Measurements from ENCODE around the gene URB1. TPM values are rescaled to one million over a fixed set of nuclear protein-coding genes. Genes with fewer than 3 reads are reported as not detected.

URB1 gene
- total and polyA plus RNA-seq, 2 donors (not counting 3 experiments of a cell fraction or from before 2014, with no cell fraction given) = 8.0 to 27.3 TPM

- no TSS peak for BruUV-seq (replicated peaks)
- H2AFZ ChIP-seq (ENCODE audit: low read depth, low read length) = no peak overlapping the region
- no peak overlapping the region for H3K27ac ChIP-seq (ENCODE audit: insufficient read depth, low read depth, low read length)
- peaks cover 8 to 27% of the 10 kb centered on the region in 2 experiments for H3K36me3 ChIP-seq (ENCODE audit: control insufficient read depth in 2 of 2, extremely low read depth in 1 of 2, insufficient read depth in 2 of 2, low read length in 2 of 2)
- no peak overlapping the region for H3K4me3 ChIP-seq (replicated peaks in 1 of 3; ENCODE audit: insufficient read depth in 1 of 3, low read depth in 1 of 3, low read length in 3 of 3)
- ChIA-PET POLR2A (no interaction called here), CTCF (interaction anchor here (2.3 kb wide), 1 partner anchor 263 kb away, joined by 11 read pairs; no protein-coding TSS in a partner anchor)
- H3K4me2 ChIP-seq (ENCODE audit: insufficient read depth, low read length) = no peak overlapping the region
- H3K9me1 ChIP-seq (replicated peaks; ENCODE audit: control insufficient read depth, extremely low read depth, insufficient read depth, low read length) = no peaks in the 10 kb centered on the region
- peaks cover 6% of the 10 kb centered on the region for H3K4me1 ChIP-seq (ENCODE audit: control insufficient read depth, extremely low read depth, insufficient read depth, low read length)
- FAIRE-seq (no peak), DNase-seq (ENCODE audit: low read depth, low spot score) (no peak)
- no peak overlapping the region for H3K9ac ChIP-seq (replicated peaks; ENCODE audit: extremely low read depth, insufficient read depth, low read length)
- TF ChIP-seq POLR2AphosphoS5 (IDR thresholded peaks at IDR 0.05; ENCODE audit: insufficient read depth, low read depth, low read length) (no peak), JUN (IDR thresholded peaks at IDR 0.05; ENCODE audit: borderline replicate concordance, insufficient read depth, insufficient read length, low read depth) (no peak), POLR2A (IDR thresholded peaks at IDR 0.05; ENCODE audit: low read depth, low read length) (no peak), FOS (IDR thresholded peaks at IDR 0.05; ENCODE audit: borderline replicate concordance, insufficient read depth, low read length) (no peak), EZH2 (IDR thresholded peaks at IDR 0.05; ENCODE audit: borderline replicate concordance, low read depth, low read length, severe bottlenecking) (no peak), MAX (IDR thresholded peaks at IDR 0.05; ENCODE audit: insufficient read depth, insufficient read length) (no peak), MYC (IDR thresholded peaks at IDR 0.05; ENCODE audit: low read depth, low read length) (no peak)
- intact Hi-C loops (cut with micrococcal nuclease) (no loop called here), dilution Hi-C loops (cut with MboI; ENCODE audit: extremely low pct_ligation_motif_present, low sequenced_read_pairs) (no loop called here)
- no peaks in the 10 kb centered on the region for H3K9me3 ChIP-seq (replicated peaks; ENCODE audit: control insufficient read depth, insufficient read depth, low read length)
- no peaks in the 10 kb centered on the region for H3K27me3 ChIP-seq (ENCODE audit: control insufficient read depth in 2 of 2, insufficient read depth in 2 of 2, low read length in 2 of 2)
- no peaks in the 10 kb centered on the region for H4K20me1 ChIP-seq (replicated peaks; ENCODE audit: control insufficient read depth, extremely low read depth, insufficient read depth, low read length)
- no peaks in the 10 kb centered on the region for H3K79me2 ChIP-seq (ENCODE audit: control insufficient read depth, insufficient read depth, low read length)
Observed at GRCh38 chr21:32338209-32338921, 54.4 kb downstream of the URB1 start.

GRCh38 chr21:32337206-32337605, 55.6 kb downstream of the URB1 start:
- Histone ChIP-seq H3K27me3 (ENCODE audit: control insufficient read depth in 2 of 2, insufficient read depth in 2 of 2, low read length in 2 of 2) (no peaks in the 10 kb centered on the region), H3K36me3 (ENCODE audit: control insufficient read depth in 2 of 2, extremely low read depth in 1 of 2, insufficient read depth in 2 of 2, low read length in 2 of 2) (peaks cover 11 to 31% of the 10 kb centered on the region in 2 experiments), H2AFZ (ENCODE audit: low read depth, low read length) (no peak overlapping the region), H3K27ac (ENCODE audit: insufficient read depth, low read depth, low read length) (no peak overlapping the region), H3K4me1 (ENCODE audit: control insufficient read depth, extremely low read depth, insufficient read depth, low read length) (peaks cover 6% of the 10 kb centered on the region), H4K20me1 (replicated peaks; ENCODE audit: control insufficient read depth, extremely low read depth, insufficient read depth, low read length) (no peaks in the 10 kb centered on the region), H3K9me3 (replicated peaks; ENCODE audit: control insufficient read depth, insufficient read depth, low read length) (no peaks in the 10 kb centered on the region), H3K4me3 (replicated peaks in 1 of 3; ENCODE audit: insufficient read depth in 1 of 3, low read depth in 1 of 3, low read length in 3 of 3) (no peak overlapping the region), H3K9ac (replicated peaks; ENCODE audit: extremely low read depth, insufficient read depth, low read length) (no peak overlapping the region), H3K9me1 (replicated peaks; ENCODE audit: control insufficient read depth, extremely low read depth, insufficient read depth, low read length) (no peaks in the 10 kb centered on the region), H3K79me2 (ENCODE audit: control insufficient read depth, insufficient read depth, low read length) (no peaks in the 10 kb centered on the region), H3K4me2 (ENCODE audit: insufficient read depth, low read length) (no peak overlapping the region)
- dilution Hi-C loops (cut with MboI; ENCODE audit: extremely low pct_ligation_motif_present, low sequenced_read_pairs) (no loop called here), intact Hi-C loops (cut with micrococcal nuclease) (no loop called here)
- CTCF ChIA-PET = interaction anchor here (0.5 kb wide), 1 partner anchor 264 kb away, joined by 3 read pairs; no protein-coding TSS in a partner anchor
- POLR2A ChIA-PET = no interaction called here
- FAIRE-seq (no peak), DNase-seq (ENCODE audit: low read depth, low spot score) (no peak)
- BruUV-seq (replicated peaks) = no TSS peak
- TF ChIP-seq GATA2 (IDR thresholded peaks at IDR 0.05; ENCODE audit: insufficient read depth, insufficient read length, low read depth, low read length) (no peak), POLR2A (IDR thresholded peaks at IDR 0.05; ENCODE audit: low read depth, low read length) (no peak), CTCF (IDR thresholded peaks at IDR 0.05; ENCODE audit: extremely low read depth in 1 of 2, insufficient read depth in 1 of 2, low read depth in 1 of 2, low read length in 2 of 2) (no peak), MYC (IDR thresholded peaks at IDR 0.05; ENCODE audit: low read depth, low read length) (no peak), POLR2AphosphoS5 (IDR thresholded peaks at IDR 0.05; ENCODE audit: insufficient read depth, low read depth, low read length) (no peak), MAX (IDR thresholded peaks at IDR 0.05; ENCODE audit: insufficient read depth, insufficient read length) (no peak), JUN (IDR thresholded peaks at IDR 0.05; ENCODE audit: borderline replicate concordance, insufficient read depth, insufficient read length, low read depth) (no peak), FOS (IDR thresholded peaks at IDR 0.05; ENCODE audit: borderline replicate concordance, insufficient read depth, low read length) (no peak), EZH2 (IDR thresholded peaks at IDR 0.05; ENCODE audit: borderline replicate concordance, low read depth, low read length, severe bottlenecking) (no peak)

Measured in endothelial cell of umbilical vein (primary cell).